Ishikawa (cell line): Measurements from ENCODE around the gene PRPF6.

ENCODE experiments used
- CREB1 ChIP-seq: IDR thresholded peaks from 2 replicates; pipeline ENCODE4 v1.6.1; 2012; ENCODE audit warnings: low read depth
- EGR1 ChIP-seq: IDR thresholded peaks from 2 replicates; pipeline ENCODE4 v1.6.1; 2012
- FOXM1 ChIP-seq: IDR thresholded peaks from 2 replicates; pipeline ENCODE4 v1.6.1; 2012; ENCODE audit warnings: low read depth, borderline replicate concordance
- TAF1 ChIP-seq: IDR thresholded peaks from 2 replicates; pipeline ENCODE4 v1.6.1; 2012; ENCODE audit warnings: low read depth, mild to moderate bottlenecking
- TF ChIP-seq, protein P1 (sequence below): IDR thresholded peaks from 2 replicates; pipeline ENCODE4 v1.6.1; 2012
- TF ChIP-seq, protein P2 (sequence below): IDR thresholded peaks from 2 replicates; pipeline ENCODE4 v1.6.1; 2012

DNA sequence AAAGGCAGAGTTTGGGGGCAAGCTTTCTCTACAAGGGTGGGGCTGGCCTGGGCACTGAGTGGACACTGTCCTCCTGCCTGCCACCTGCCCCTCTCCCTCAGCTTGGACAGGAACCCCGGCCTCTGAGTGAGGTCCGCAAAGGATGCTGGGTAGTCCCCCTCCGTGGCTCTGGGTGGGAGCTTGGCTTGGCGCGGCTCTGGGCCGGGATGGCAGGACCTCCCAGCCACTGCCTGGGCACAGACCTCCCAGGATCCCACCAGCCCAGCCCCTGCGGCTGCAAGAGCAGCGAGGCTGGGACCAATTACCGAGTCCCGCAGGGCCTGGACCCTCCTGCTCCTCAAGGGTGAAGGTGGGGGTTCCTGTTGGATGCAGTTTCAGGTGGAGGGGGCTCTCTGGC lies 71.4 kb downstream of the PRPF6 start:
- no peak for TF ChIP-seq CREB1
- TF ChIP-seq, protein P1, sequence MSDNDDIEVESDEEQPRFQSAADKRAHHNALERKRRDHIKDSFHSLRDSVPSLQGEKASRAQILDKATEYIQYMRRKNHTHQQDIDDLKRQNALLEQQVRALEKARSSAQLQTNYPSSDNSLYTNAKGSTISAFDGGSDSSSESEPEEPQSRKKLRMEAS: no peak
- no peak for TF ChIP-seq TAF1
- no peak for TF ChIP-seq FOXM1
- no peak for TF ChIP-seq EGR1
- TF ChIP-seq, protein P2, sequence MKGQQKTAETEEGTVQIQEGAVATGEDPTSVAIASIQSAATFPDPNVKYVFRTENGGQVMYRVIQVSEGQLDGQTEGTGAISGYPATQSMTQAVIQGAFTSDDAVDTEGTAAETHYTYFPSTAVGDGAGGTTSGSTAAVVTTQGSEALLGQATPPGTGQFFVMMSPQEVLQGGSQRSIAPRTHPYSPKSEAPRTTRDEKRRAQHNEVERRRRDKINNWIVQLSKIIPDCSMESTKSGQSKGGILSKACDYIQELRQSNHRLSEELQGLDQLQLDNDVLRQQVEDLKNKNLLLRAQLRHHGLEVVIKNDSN: no peak
